WTC11 (cell line): Measurements from ENCODE around the gene HELZ.

Experiments used
- ARID4B ChIP-seq: sonication (generic); formaldehyde crosslinking; IDR thresholded peaks from 2 replicates; pipeline ENCODE4 v1.8.0; 2023; ENCODE audit warnings: missing genetic modification reagents, mild to moderate bottlenecking, borderline replicate concordance
- ATF2 ChIP-seq: sonication (generic); formaldehyde crosslinking; IDR thresholded peaks from 2 replicates; pipeline ENCODE4 v1.8.1; 2022; ENCODE audit warnings: low read depth, missing genetic modification reagents, borderline replicate concordance
- CBFB ChIP-seq: sonication (generic); formaldehyde crosslinking; IDR thresholded peaks from 2 replicates; pipeline ENCODE4 v1.8.1; 2022; ENCODE audit warnings: mild to moderate bottlenecking, low read depth, missing genetic modification reagents
- FOXK1 ChIP-seq: sonication (generic); formaldehyde crosslinking; IDR thresholded peaks from 2 replicates; pipeline ENCODE4 v1.8.0; 2022; ENCODE audit warnings: mild to moderate bottlenecking, moderate library complexity, missing genetic modification reagents
- GABPB1 ChIP-seq: sonication (generic); formaldehyde crosslinking; IDR thresholded peaks from 2 replicates; pipeline ENCODE4 v1.8.1; 2023; ENCODE audit warnings: mild to moderate bottlenecking, missing genetic modification reagents
- MAX ChIP-seq: sonication (generic); formaldehyde crosslinking; IDR thresholded peaks from 2 replicates; pipeline ENCODE4 v1.8.0; 2022; ENCODE audit warnings: mild to moderate bottlenecking, missing genetic modification reagents
- NR2C2 ChIP-seq: sonication (generic); formaldehyde crosslinking; IDR thresholded peaks from 2 replicates; pipeline ENCODE4 v1.8.0; 2022; ENCODE audit warnings: mild to moderate bottlenecking, missing genetic modification reagents
- NR3C1 ChIP-seq: sonication (generic); formaldehyde crosslinking; conservative IDR thresholded peaks from 2 replicates; pipeline ENCODE4 v1.8.1; 2023; ENCODE audit warnings: low read depth, mild to moderate bottlenecking, missing genetic modification reagents
- RELA ChIP-seq: sonication (generic); formaldehyde crosslinking; IDR thresholded peaks from 2 replicates; pipeline ENCODE4 v1.8.1; 2022; ENCODE audit warnings: missing genetic modification reagents, mild to moderate bottlenecking, borderline replicate concordance
- ZNF423 ChIP-seq: fragments of 250-450 bp; sonication (Bioruptor Pico); IDR thresholded peaks from 2 replicates; pipeline ENCODE4 v2.1.2; 2022; ENCODE audit warnings: mild to moderate bottlenecking, moderate library complexity
- ZSCAN18 ChIP-seq: fragments of 250-450 bp; sonication (Bioruptor Pico); IDR thresholded peaks from 2 replicates; pipeline ENCODE4 v2.1.2; 2022; ENCODE audit warnings: mild to moderate bottlenecking, moderate library complexity
- TF ChIP-seq, protein P1 (sequence below): fragments of 200-600 bp; IDR thresholded peaks from 2 replicates; pipeline ENCODE4 v1.8.0; 2022; ENCODE audit warnings: antibody characterized with exemption
- TF ChIP-seq, protein P2 (sequence below): sonication (generic); formaldehyde crosslinking; IDR thresholded peaks from 2 replicates; pipeline ENCODE4 v1.8.0; 2022; ENCODE audit warnings: mild to moderate bottlenecking, missing genetic modification reagents

- no peak for TF ChIP-seq GABPB1 (CRISPR knock-in tag)
- TF ChIP-seq, protein P1, sequence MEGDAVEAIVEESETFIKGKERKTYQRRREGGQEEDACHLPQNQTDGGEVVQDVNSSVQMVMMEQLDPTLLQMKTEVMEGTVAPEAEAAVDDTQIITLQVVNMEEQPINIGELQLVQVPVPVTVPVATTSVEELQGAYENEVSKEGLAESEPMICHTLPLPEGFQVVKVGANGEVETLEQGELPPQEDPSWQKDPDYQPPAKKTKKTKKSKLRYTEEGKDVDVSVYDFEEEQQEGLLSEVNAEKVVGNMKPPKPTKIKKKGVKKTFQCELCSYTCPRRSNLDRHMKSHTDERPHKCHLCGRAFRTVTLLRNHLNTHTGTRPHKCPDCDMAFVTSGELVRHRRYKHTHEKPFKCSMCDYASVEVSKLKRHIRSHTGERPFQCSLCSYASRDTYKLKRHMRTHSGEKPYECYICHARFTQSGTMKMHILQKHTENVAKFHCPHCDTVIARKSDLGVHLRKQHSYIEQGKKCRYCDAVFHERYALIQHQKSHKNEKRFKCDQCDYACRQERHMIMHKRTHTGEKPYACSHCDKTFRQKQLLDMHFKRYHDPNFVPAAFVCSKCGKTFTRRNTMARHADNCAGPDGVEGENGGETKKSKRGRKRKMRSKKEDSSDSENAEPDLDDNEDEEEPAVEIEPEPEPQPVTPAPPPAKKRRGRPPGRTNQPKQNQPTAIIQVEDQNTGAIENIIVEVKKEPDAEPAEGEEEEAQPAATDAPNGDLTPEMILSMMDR, result no peak
- TF ChIP-seq FOXK1 (CRISPR knock-in tag), result no peak
- TF ChIP-seq CBFB (CRISPR knock-in tag), result no peak
- TF ChIP-seq RELA (CRISPR knock-in tag), result no peak
- TF ChIP-seq MAX, result no peak
- no peak for TF ChIP-seq ZSCAN18 (CRISPR knock-in tag)
- TF ChIP-seq ZNF423 (CRISPR knock-in tag), result no peak
- TF ChIP-seq, protein P2, sequence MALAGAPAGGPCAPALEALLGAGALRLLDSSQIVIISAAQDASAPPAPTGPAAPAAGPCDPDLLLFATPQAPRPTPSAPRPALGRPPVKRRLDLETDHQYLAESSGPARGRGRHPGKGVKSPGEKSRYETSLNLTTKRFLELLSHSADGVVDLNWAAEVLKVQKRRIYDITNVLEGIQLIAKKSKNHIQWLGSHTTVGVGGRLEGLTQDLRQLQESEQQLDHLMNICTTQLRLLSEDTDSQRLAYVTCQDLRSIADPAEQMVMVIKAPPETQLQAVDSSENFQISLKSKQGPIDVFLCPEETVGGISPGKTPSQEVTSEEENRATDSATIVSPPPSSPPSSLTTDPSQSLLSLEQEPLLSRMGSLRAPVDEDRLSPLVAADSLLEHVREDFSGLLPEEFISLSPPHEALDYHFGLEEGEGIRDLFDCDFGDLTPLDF, result no peak
- no peak for TF ChIP-seq NR2C2
- no peak for TF ChIP-seq ATF2 (CRISPR knock-in tag)
- TF ChIP-seq NR3C1, result no peak
- TF ChIP-seq ARID4B (CRISPR knock-in tag), result no peak
Observed at GRCh38 chr17:67203818-67204217, 41.2 kb downstream of the HELZ start.
